Dedifferentiated amniotic fluid mesenchymal stem cell (primary cell): Measurements from ENCODE around the gene CTAGE9.
"Not testable (repeated sequence)": the region's sequence is repeated elsewhere in the genome, so short reads cannot be mapped to it uniquely, and the experiment has no call there.

Source experiments
- DNase-seq: peaks from one replicate; pipeline ENCODE4 v3.0.0-alpha.2; 2016; ENCODE audit errors: extremely low spot score

Gene CTAGE9

GRCh38 chr6:131729550-131729949 is 18.7 kb upstream of the CTAGE9 start:
- DNase-seq, result no peak

- no peak for DNase-seq
These were observed 17.6 kb upstream of the CTAGE9 start for GRCh38 chr6:131728296-131728939.

GRCh38 chr6:131727868-131728267 is 17.1 kb upstream of the CTAGE9 start:
- DNase-seq, result no peak

GRCh38 chr6:131727467-131727866 is 16.6 kb upstream of the CTAGE9 start:
- no peak for DNase-seq

GRCh38 chr6:131724114-131724513 is 13.3 kb upstream of the CTAGE9 start:
- no peak for DNase-seq

- no peak for DNase-seq
These were observed 10.3 kb upstream of the CTAGE9 start for GRCh38 chr6:131721161-131721560.

- no peak for DNase-seq
These were observed 7.2 kb upstream of the CTAGE9 start for GRCh38 chr6:131717836-131718542.

- DNase-seq, result not testable (repeated sequence)
These were observed 4.8 kb upstream of the CTAGE9 start for GRCh38 chr6:131715567-131715966.

- DNase-seq, result not testable (repeated sequence)
These were observed 6.9 kb downstream of the CTAGE9 start for GRCh38 chr6:131703905-131704304.

- DNase-seq, result not testable (repeated sequence)
These were observed 10.0 kb downstream of the CTAGE9 start for GRCh38 chr6:131700851-131701250.

GRCh38 chr6:131696956-131697355 is 13.9 kb downstream of the CTAGE9 start:
- no peak for DNase-seq

- DNase-seq, result peak; percentile 78
These were observed 15.9 kb downstream of the CTAGE9 start for GRCh38 chr6:131694832-131695426.

- DNase-seq, result no peak
These were observed 17.4 kb downstream of the CTAGE9 start for GRCh38 chr6:131693384-131693783.

GRCh38 chr6:131692589-131692988 is 18.2 kb downstream of the CTAGE9 start:
- no peak for DNase-seq

GRCh38 chr6:131692031-131692430 is 18.8 kb downstream of the CTAGE9 start:
- DNase-seq, result no peak

GRCh38 chr6:131688286-131688685 is 22.5 kb downstream of the CTAGE9 start:
- DNase-seq, result no peak

- no peak for DNase-seq
These were observed 23.8 kb downstream of the CTAGE9 start for GRCh38 chr6:131687022-131687421.

GRCh38 chr6:131685266-131685780 is 25.5 kb downstream of the CTAGE9 start:
- DNase-seq, result no peak

GRCh38 chr6:131683479-131683878 is 27.3 kb downstream of the CTAGE9 start:
- DNase-seq, result no peak

- no peak for DNase-seq
These were observed 28.4 kb downstream of the CTAGE9 start for GRCh38 chr6:131682442-131682841.

GRCh38 chr6:131681585-131681984 is 29.2 kb downstream of the CTAGE9 start:
- DNase-seq, result no peak

GRCh38 chr6:131680868-131681267 is 29.9 kb downstream of the CTAGE9 start:
- no peak for DNase-seq

- DNase-seq, result no peak
These were observed 32.4 kb downstream of the CTAGE9 start for GRCh38 chr6:131678442-131678841.
